SH-SY5Y (cell line): ENCODE results near the gene DENND2A.

ENCODE experiments used
- GATA2 ChIP-seq: IDR thresholded peaks from 2 replicates; pipeline ENCODE4 v1.6.1; 2011; ENCODE audit warnings: mild to moderate bottlenecking, low read depth, low read length
- GATA3 ChIP-seq: IDR thresholded peaks from 2 replicates; pipeline ENCODE4 v1.6.1; 2011; ENCODE audit warnings: low read depth, mild to moderate bottlenecking, low read length, moderate library complexity

DENND2A gene

DNA sequence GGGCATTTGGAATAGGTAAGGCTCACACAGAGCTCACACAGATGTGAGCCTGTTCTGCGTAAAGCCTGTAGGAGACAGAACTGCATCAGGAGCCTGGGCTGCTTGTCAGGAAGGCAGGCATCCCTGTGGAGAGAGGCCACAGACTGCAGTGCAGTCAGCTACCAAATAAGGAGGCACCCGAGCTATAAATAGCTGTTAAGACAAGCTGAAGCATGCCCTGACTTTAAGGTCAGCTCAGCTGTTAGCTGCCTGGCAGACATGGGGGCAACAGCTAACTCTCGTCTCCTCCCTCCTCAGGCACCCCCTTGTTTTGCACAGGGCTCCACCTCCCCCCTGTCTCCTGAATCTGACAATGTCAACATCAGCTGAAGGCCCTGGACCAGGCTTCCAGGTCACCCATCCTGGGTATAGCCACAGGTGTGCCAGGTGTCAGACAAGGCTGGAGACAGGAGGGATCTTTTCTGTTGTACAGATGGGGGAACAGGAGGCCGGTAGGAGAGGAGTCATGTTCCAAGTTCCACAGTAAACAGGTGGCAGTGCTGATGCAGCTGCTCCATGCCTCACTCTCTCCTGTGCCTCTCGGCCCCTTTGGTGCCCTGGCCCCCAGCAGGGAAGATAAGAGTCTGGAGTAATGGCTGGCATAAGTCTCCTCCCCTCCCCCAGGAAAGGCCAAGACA lies 133.7 kb downstream of the DENND2A start:
- no peak for TF ChIP-seq GATA3

DNA sequence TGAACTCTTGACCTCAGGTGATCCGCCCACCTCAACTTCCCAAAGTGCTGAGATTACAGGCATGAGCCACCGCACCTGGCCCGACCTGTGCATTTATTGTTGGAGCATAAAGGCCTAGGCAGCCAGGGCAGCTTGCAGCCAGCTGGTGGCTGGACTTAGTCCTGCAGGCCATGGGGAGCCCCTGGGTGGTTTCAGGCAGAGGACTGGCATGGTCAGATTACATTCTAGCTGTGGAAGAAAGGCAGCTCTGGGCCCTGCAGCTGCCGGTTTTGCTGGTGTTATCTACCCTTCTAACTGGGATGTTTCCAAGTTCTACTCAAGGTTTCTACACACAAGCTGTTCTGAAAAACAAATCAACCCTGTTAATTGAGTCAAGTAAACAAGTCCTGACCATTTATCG lies 138.6 kb downstream of the DENND2A start:
- no peak for TF ChIP-seq GATA2
- TF ChIP-seq GATA3 = no peak

DNA sequence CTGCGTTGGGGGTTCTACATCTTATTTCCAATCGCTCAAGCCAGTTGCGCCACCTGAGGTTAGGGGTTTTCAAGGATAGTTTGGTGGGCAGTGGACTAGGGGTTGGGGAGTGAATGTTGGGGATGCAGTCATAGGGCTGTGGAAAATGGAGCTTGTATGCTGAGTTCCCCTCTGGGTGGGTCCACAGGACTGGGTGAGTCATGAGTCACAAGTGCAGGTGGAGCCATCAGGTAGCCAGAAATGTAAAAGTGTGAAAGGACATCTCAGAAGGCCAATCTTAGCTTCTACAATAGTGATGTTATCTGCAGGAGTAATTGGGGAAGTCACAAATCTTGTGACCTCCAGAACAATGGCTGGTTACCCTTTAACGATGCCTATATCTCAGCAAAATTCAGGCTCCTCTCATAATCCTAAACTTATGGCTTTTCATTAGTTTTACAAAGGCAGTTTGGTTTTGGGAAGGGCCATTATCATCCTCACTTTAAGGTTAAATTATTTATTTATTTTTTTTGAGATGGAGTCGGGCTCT lies 143.3 kb downstream of the DENND2A start:
- TF ChIP-seq GATA2 (no peak), GATA3 (no peak)

DNA sequence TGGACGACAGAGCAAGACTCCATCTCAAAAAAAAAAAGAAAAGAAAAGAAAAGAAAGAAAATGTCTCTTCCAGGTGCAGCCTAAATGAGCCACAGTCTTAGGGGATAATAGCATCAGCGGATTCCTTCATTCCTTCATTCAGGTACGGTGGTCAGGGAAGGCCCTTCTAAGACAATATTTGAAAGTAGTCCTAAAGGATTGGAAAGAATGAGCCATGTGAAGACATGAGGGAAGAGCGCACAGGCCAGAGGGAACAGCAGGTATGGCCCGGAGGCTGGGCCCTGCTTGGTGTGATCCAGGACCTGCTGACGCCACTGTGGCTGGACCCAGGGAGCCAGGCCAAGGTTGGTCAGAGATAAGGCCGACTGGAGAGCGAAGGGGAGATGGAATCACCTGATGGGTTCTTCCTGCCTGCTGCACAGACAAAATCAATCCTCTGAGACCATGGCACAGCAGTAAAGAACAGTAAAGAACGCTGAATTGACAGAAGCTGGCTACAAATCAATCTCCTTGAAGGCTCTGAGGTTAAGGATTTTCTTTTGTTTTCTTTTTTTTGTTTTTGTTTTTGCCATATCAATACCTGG lies 145.0 kb downstream of the DENND2A start:
- TF ChIP-seq GATA2 = no peak
- no peak for TF ChIP-seq GATA3

DNA sequence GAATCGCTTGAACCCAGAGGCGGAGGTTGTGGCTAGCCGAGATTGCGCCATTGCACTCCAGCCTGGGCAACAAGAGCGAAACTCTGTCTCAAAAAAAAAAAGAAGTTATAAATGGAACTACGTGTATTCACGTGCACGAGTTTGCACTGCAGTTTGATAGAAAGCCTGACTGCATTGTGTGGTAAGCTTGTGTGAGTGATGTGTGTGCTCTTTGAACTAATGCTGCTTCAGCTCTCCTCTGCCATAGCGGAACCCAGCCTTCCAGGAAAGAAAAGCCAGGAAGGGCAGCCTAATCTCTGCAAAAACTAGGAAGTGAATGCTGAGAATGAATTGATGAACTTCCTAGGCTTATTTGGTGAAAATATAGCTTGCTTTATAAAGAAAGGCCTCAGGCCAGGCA lies 145.7 kb downstream of the DENND2A start:
- TF ChIP-seq GATA2 = no peak
- TF ChIP-seq GATA3 = no peak

DNA sequence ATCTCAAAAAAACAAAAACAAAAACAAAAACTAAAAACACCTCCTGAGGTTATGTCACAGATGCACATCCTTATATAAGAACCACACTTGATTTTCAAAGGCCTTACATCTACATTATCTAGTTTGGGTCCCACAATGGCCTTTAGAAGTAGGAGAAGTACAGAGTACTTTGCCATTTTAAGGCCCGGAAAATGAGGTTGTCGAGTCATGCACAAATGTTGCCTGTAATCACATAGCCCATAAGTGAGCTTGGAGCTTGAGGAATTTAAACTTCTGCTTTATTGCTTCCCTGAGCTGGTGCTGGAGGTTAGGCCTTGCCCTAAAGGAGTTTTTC lies 151.6 kb downstream of the DENND2A start:
- TF ChIP-seq GATA3 (no peak), GATA2 (no peak)

DNA sequence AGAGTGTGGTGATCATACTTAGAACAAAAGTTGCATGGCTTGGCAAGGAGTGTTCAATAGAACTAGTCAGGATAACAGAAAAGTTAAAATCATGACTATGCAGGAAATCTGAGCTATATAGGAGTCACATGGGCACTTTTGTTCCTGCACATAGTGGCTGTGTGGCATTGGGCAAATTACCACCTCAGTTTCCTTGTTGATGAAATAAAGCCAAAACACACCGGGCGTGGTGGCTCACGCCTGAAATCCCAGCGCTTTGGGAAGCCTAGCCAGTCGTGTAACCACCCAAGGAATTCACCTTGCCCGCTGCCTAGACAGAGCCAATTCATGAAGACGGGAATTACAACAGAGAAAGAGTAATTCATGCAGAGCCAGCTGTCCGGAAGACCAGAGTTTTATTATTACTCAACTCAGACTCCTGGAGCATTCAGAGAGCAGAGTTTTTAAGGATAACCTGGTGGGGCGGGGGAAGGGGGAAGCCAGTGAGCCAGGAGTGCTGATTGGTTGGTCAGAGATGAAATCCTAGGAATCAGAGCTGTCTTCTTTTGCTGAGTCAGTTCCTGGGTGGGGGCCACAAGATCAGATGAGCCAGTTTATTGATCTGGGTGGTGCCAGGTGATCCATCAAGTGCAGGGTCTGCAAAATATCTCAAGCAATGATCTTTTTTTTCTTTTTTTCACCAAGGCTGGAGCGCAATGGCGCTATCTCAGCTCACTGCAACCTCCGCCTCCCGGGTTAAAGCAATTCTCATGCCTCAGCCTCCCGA lies 154.9 kb downstream of the DENND2A start:
- TF ChIP-seq GATA3 (no peak), GATA2 (no peak)

DNA sequence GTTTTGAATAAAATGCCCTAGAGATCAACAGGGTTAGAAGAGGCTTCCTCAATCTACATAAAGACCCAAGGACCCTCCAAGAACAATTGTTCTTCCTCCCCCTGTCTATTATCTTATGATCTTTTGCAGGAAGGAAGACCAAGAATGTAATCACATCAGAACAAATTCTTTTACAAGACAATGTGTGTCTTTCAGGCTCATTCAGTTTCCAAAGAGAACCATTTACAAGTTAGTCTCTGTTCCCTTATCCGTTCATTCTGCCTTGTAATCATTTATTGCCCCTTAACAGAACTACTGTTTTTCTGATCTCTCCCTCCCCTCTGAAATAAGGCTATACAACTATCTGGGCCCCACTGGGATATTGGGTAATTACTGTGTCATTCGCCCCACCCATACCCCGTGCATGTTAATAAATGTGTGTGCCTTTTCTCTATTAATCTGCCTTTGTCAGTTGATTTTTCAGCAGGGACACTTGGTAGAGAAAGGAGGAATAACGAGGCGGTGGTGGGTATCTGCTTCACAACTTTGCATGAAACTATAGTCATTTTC lies 155.6 kb downstream of the DENND2A start:
- TF ChIP-seq GATA3 (no peak), GATA2 (no peak)

DNA sequence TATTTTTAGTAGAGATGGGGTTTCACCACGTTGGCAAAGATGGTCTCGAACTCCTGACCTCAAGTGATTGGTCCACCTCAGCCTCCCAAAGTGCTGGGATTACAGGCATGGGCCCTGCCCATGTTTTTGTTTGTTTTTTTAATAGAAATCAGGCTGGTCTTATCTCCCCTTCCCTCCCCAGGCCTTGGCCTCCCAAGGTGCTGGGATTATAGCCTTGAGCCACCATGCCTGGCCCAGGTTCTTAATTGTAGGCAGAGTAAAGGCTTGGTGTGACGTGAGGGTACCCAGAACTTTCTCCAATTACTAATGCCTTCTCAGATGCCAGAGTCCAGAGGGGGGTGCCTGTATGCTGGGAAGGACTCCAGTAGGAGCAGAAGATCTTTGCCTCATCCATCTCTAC lies 156.1 kb downstream of the DENND2A start:
- TF ChIP-seq GATA3 (no peak), GATA2 (no peak)

DNA sequence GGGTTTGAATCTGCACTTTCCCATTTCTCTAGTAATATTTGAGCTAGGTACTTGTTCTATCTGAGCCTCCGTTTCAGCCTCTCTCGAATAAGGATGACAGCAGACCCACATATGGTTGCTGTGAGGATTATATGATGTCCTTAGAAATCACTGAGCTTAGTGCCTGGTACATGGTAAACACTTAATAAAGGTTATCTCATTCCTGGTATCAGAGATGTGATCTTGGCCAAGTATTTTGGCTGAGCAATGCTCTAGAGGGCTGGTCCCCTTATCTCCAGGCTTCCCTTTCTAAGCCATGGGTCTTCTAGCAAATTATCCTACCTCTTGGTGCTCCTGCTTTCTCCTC lies 160.9 kb downstream of the DENND2A start:
- TF ChIP-seq GATA3 (no peak), GATA2 (peak; percentile 35; the same call in 1 of the 2 replicates)

DNA sequence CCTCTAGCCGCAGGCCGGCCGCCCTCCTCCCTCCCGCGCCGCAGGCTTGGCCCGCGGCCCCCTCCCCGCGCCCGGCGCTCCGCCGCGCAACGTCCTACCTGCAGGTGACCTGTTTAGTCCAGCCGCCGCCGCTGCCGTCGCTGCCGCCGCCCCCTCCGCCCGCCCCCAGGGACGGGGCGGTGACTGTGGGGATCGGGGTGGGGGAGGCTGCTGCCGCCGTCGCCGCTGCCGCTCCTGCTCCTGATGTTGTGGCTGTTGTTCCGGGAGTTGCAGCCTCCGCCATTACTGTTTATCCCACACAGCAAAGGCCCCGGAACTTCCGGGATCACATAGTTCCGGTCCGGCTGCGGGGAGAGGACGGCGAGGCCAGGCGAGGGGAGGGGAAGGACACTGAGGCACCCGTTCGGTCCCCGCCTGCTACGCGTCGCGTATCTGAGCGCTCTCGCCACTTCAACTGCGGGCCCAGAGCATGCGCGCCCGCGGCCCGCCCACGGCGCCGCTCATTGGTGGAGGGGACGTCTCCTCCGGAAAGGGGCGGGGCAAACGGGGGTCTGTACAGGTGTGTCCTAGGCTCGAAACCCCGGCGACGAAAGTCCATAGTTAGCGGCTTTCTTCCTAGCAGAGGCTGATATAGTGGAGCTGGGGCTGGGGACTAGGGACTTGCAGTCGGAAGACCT lies 161.4 kb downstream of the DENND2A start, which contains the start of gene MKRN1:
MKRN1 (minus strand) TSS at position 444 of the 677 bp plus-strand sequence; CDS start at position 283, 161 bp downstream.
- TF ChIP-seq GATA3 (no peak), GATA2 (no peak)

DNA sequence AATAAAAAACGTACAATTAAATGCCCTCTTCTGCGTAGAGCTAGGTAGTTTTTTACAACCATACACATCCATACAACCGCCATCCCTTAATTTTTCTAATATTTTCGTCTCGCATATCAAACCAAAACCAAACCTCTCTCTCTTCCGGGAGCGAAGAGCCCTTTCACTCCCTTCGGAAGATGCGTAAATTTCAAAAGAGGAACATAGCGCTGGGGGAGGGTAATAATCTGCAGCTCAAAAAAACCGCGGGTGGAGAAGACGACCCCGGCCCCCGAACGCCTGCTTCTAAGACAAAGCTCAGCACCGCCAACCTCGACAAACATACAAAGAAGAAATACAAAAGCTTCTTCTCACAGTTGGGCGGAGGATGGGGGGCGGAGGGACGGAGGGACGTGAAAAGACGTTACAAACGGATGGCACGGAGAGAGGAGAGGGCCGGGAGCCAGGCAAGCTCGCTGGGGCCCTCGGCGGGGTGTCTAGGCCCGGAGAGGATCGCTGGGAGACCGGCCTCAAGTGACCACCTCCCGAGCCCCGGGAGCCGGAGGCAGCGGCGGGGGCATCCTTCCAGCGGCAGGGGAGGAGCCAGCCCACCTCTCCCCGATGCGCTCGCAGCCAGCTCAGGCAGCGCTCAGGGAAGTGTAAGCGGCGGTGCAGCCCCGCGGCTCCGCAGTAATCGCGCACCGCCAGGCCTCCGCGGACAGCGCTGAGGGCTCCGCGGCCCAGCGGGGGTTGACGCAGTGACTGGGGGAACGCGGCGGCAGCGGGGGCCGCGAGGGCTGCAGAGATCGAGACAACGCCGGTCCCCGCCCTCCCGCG lies 162.2 kb downstream of the DENND2A start:
- no peak for TF ChIP-seq GATA3
- TF ChIP-seq GATA2 = no peak

DNA sequence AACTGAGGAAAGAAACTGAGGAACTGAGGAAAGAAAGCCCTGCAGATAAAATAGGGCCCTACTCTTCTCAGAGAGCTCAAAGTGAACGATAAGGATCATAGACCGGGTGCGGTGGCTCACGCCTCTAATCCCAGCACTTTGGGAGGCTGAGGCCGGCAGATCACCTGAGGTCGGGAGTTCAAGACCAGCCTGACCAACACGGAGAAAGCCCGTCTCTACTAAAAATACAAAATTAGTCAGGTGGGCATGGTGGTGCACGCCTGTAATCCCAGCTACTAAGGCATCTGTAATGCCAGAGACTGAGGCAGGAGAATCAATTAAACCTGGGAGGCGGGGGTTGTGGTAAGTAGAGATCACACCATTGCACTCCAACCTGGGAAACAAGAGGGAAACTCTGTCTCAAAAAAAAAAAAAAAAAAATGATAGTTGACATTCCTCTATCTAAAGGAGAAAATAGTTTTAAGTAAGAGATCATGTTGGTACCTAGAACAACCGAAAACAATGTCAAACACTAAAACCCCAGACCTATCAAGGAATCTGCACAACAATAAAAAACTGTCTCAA lies 163.8 kb downstream of the DENND2A start:
- TF ChIP-seq GATA2 (no peak), GATA3 (no peak)
